Measurements from ENCODE around the gene MAGI2.

DNA sequence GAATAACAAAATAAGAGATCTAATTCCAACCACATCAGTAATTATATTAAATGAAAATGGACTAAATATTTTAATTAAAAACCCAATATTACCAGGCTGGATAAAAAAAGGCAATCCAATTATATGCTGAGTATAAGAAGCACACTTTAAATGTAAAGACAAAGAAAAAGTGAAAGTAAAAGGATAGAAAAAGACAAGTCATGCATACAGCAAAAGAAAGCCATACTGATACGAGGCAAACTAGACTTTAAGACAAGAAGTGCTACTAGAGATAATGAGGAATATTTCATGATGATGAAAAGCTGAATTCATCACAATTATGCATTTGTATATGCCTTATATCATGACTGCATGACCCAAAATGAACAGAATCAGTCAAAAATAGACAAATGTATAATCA lies 1026.3 kb downstream of the MAGI2 start:
- TF ChIP-seq POLR2A (IDR thresholded peaks at IDR 0.05): no peak
- TF ChIP-seq CTCF (IDR thresholded peaks at IDR 0.05 in 4 of 5, conservative IDR thresholded peaks at IDR 0.05 in 1 of 5): no peak
